GM19351 (cell line): ENCODE measurements around the gene MC1R.
"Not testable (repeated sequence)": the region's sequence is repeated elsewhere in the genome, so short reads cannot be mapped to it uniquely, and the experiment has no call there.

Source experiments
- ATAC-seq: cut with Tn5 transposase; IDR thresholded peaks from one replicate; pipeline ENCODE4 v1.9.1; 2021; ENCODE audit warnings: mild to moderate bottlenecking, moderate library complexity; ENCODE audit not compliant: unreplicated experiment

MC1R gene

GRCh38 chr16:89918453-89919347, at the start of gene MC1R:
Gene MC1R (plus strand): TSS chr16:89918862. CDS start chr16:89919259, 397 bp downstream.
- peak; percentile 30 for ATAC-seq

- no peak for ATAC-seq
Observed at GRCh38 chr16:89869911-89870310, 48.8 kb upstream of the MC1R start.

GRCh38 chr16:89870440-89870839, 48.2 kb upstream of the MC1R start:
- no peak for ATAC-seq

GRCh38 chr16:89871895-89872294, 46.8 kb upstream of the MC1R start:
- ATAC-seq, result no peak

GRCh38 chr16:89873109-89873971, 45.3 kb upstream of the MC1R start, which contains the start of gene TCF25:
Gene TCF25 (plus strand): TSS chr16:89873592. CDS start chr16:89873668, 76 bp downstream.
- peak; percentile 29 for ATAC-seq

- peak; percentile 63 for ATAC-seq
Observed at GRCh38 chr16:89873972-89874689, 44.5 kb upstream of the MC1R start.

- ATAC-seq, result not testable (repeated sequence)
Observed at GRCh38 chr16:89879123-89879522, 39.5 kb upstream of the MC1R start.

GRCh38 chr16:89880477-89881367, 37.9 kb upstream of the MC1R start:
- ATAC-seq, result no peak

- no peak for ATAC-seq
Observed at GRCh38 chr16:89881368-89881730, 37.3 kb upstream of the MC1R start.

- ATAC-seq, result no peak
Observed at GRCh38 chr16:89883346-89884040, 35.2 kb upstream of the MC1R start.

GRCh38 chr16:89884041-89884421, 34.6 kb upstream of the MC1R start:
- ATAC-seq, result no peak

- ATAC-seq, result no peak
Observed at GRCh38 chr16:89887243-89887642, 31.4 kb upstream of the MC1R start.

- no peak for ATAC-seq
Observed at GRCh38 chr16:89890200-89890599, 28.5 kb upstream of the MC1R start.

GRCh38 chr16:89890886-89891657, 27.6 kb upstream of the MC1R start:
- ATAC-seq, result no peak

GRCh38 chr16:89892055-89892630, 26.5 kb upstream of the MC1R start:
- ATAC-seq, result no peak

- no peak for ATAC-seq
Observed at GRCh38 chr16:89892635-89893034, 26.0 kb upstream of the MC1R start.

- no peak for ATAC-seq
Observed at GRCh38 chr16:89893642-89894548, 24.8 kb upstream of the MC1R start.
